GM19467 (cell line): ENCODE measurements around the gene STMN3.
"Not testable (repeated sequence)": the region's sequence is repeated elsewhere in the genome, so short reads cannot be mapped to it uniquely, and the experiment has no call there.

Experiments used
- ATAC-seq: cut with Tn5 transposase; IDR thresholded peaks from one replicate; pipeline ENCODE4 v1.9.1; 2021; ENCODE audit warnings: mild to moderate bottlenecking, moderate library complexity; ENCODE audit not compliant: unreplicated experiment

Gene STMN3

GRCh38 chr20:63657937-63658748 lies 4.9 kb upstream of the STMN3 start, which contains the start of gene RTEL1:
TSS of gene RTEL1 (plus strand) at chr20:63658312. CDS start at chr20:63659403, 1,091 bp downstream.
- peak; percentile 79 for ATAC-seq

GRCh38 chr20:63657260-63657936 lies 4.2 kb upstream of the STMN3 start:
- no peak for ATAC-seq

GRCh38 chr20:63656451-63656850 lies 3.2 kb upstream of the STMN3 start:
- ATAC-seq: no peak

GRCh38 chr20:63655249-63655648 lies 2.0 kb upstream of the STMN3 start:
- no peak for ATAC-seq

- no peak for ATAC-seq
Measured at GRCh38 chr20:63653974-63654668, 897 bp upstream of the STMN3 start.

- ATAC-seq: no peak
Measured at GRCh38 chr20:63652192-63652980, 838 bp downstream of the STMN3 start.

GRCh38 chr20:63651942-63652191 lies 1.4 kb downstream of the STMN3 start:
- no peak for ATAC-seq

- not testable (repeated sequence) for ATAC-seq
Measured at GRCh38 chr20:63650486-63650885, 2.7 kb downstream of the STMN3 start.

GRCh38 chr20:63648895-63649589 lies 4.2 kb downstream of the STMN3 start:
- no peak for ATAC-seq

GRCh38 chr20:63648190-63648589 lies 5.0 kb downstream of the STMN3 start:
- ATAC-seq: no peak

- no peak for ATAC-seq
Measured at GRCh38 chr20:63645218-63645617, 8.0 kb downstream of the STMN3 start.

GRCh38 chr20:63643946-63644345 lies 9.3 kb downstream of the STMN3 start:
- no peak for ATAC-seq

GRCh38 chr20:63643499-63643898 lies 9.7 kb downstream of the STMN3 start:
- no peak for ATAC-seq

- no peak for ATAC-seq
Measured at GRCh38 chr20:63642527-63643247, 10.5 kb downstream of the STMN3 start.

- peak; percentile 68 for ATAC-seq
Measured at GRCh38 chr20:63641792-63642523, 11.3 kb downstream of the STMN3 start.

- peak; percentile 16 for ATAC-seq
Measured at GRCh38 chr20:63641146-63641791, 12.0 kb downstream of the STMN3 start.

GRCh38 chr20:63640686-63641085 lies 12.5 kb downstream of the STMN3 start:
- not testable (repeated sequence) for ATAC-seq

GRCh38 chr20:63640086-63640485 lies 13.1 kb downstream of the STMN3 start:
- ATAC-seq: no peak
